ENCODE measurements around the gene RND3. TPM values are rescaled to one million over a fixed set of nuclear protein-coding genes. Genes with fewer than 3 reads are reported as not detected.

RND3 gene
- total RNA-seq, 1 experiment from 2014 or later, result 178 TPM

GRCh38 chr2:150466741-150467620, 20.5 kb downstream of the RND3 start:
- peak in 1 of 2 experiments; percentile 64 for DNase-seq (ENCODE audit: low read depth in 1 of 2, low spot score in 2 of 2)
- H3K4me3 ChIP-seq, result no peak overlapping the region

GRCh38 chr2:150465703-150466569, 21.5 kb downstream of the RND3 start:
- H3K4me3 ChIP-seq, result no peak overlapping the region

More at GRCh38 chr2:150466741-150467620, 20.5 kb downstream of the RND3 start:
- Histone ChIP-seq H3K36me3 (peaks cover 50% of the 10 kb centered on the region), H3K27me3 (replicated peaks) (no peaks in the 10 kb centered on the region), H3K27ac (peak overlapping the region; percentile 12), H3K9me3 (replicated peaks) (no peaks in the 10 kb centered on the region), H3K4me1 (replicated peaks) (peaks cover 52% of the 10 kb centered on the region)

GRCh38 chr2:150464986-150465385, 22.5 kb downstream of the RND3 start:
- Histone ChIP-seq H3K4me3 (no peak overlapping the region), H3K27ac (no peak overlapping the region)

More at GRCh38 chr2:150465703-150466569, 21.5 kb downstream of the RND3 start:
- H3K27me3 ChIP-seq (replicated peaks), result no peaks in the 10 kb centered on the region
- peaks cover 39% of the 10 kb centered on the region for H3K36me3 ChIP-seq
- H3K4me1 ChIP-seq (replicated peaks), result peaks cover 44% of the 10 kb centered on the region
- H3K27ac ChIP-seq, result peak overlapping the region; percentile 12; the same call in 1 of the 2 replicates
- DNase-seq (ENCODE audit: low read depth in 1 of 2, low spot score in 2 of 2), result peak in 1 of 2 experiments; percentile 17
- no peaks in the 10 kb centered on the region for H3K9me3 ChIP-seq (replicated peaks)

GRCh38 chr2:150464270-150464669, 23.2 kb downstream of the RND3 start:
- Histone ChIP-seq H3K36me3 (peaks cover 23% of the 10 kb centered on the region), H3K4me3 (no peak overlapping the region), H3K27ac (no peak overlapping the region), H3K27me3 (replicated peaks) (no peaks in the 10 kb centered on the region), H3K9me3 (replicated peaks) (no peaks in the 10 kb centered on the region), H3K4me1 (replicated peaks) (peaks cover 33% of the 10 kb centered on the region)
- no peak for DNase-seq (ENCODE audit: low read depth in 1 of 2, low spot score in 2 of 2)

More at GRCh38 chr2:150464986-150465385, 22.5 kb downstream of the RND3 start:
- H3K9me3 ChIP-seq (replicated peaks), result no peaks in the 10 kb centered on the region
- peaks cover 38% of the 10 kb centered on the region for H3K4me1 ChIP-seq (replicated peaks)
- DNase-seq (ENCODE audit: low read depth in 1 of 2, low spot score in 2 of 2), result no peak
- no peaks in the 10 kb centered on the region for H3K27me3 ChIP-seq (replicated peaks)
- peaks cover 30% of the 10 kb centered on the region for H3K36me3 ChIP-seq

- DNase-seq (ENCODE audit: low read depth in 1 of 2, low spot score in 2 of 2), result no peak
- Histone ChIP-seq H3K27me3 (replicated peaks) (no peaks in the 10 kb centered on the region), H3K4me1 (replicated peaks) (peaks cover 18% of the 10 kb centered on the region), H3K9me3 (replicated peaks) (no peaks in the 10 kb centered on the region), H3K36me3 (peaks cover 8% of the 10 kb centered on the region), H3K4me3 (no peak overlapping the region), H3K27ac (no peak overlapping the region)
Observed at GRCh38 chr2:150462770-150463169, 24.7 kb downstream of the RND3 start.

- Histone ChIP-seq H3K27ac (no peak overlapping the region), H3K4me1 (replicated peaks) (no peaks in the 10 kb centered on the region), H3K4me3 (no peak overlapping the region), H3K27me3 (replicated peaks) (no peaks in the 10 kb centered on the region), H3K36me3 (no peaks in the 10 kb centered on the region), H3K9me3 (replicated peaks) (no peaks in the 10 kb centered on the region)
- DNase-seq (ENCODE audit: low read depth in 1 of 2, low spot score in 2 of 2), result no peak
Observed at GRCh38 chr2:150459281-150459680, 28.2 kb downstream of the RND3 start.

- H3K9me3 ChIP-seq (replicated peaks), result no peaks in the 10 kb centered on the region
- no peak overlapping the region for H3K4me3 ChIP-seq
- H3K27ac ChIP-seq, result no peak overlapping the region
- H3K27me3 ChIP-seq (replicated peaks), result no peaks in the 10 kb centered on the region
- H3K36me3 ChIP-seq, result no peaks in the 10 kb centered on the region
- H3K4me1 ChIP-seq (replicated peaks), result peaks cover 9% of the 10 kb centered on the region
- DNase-seq (ENCODE audit: low read depth in 1 of 2, low spot score in 2 of 2), result no peak
Observed at GRCh38 chr2:150450765-150451164, 36.7 kb downstream of the RND3 start.

GRCh38 chr2:150449856-150450255, 37.6 kb downstream of the RND3 start:
- no peaks in the 10 kb centered on the region for H3K27me3 ChIP-seq (replicated peaks)
- peaks cover 9% of the 10 kb centered on the region for H3K4me1 ChIP-seq (replicated peaks)
- no peak overlapping the region for H3K27ac ChIP-seq
- H3K4me3 ChIP-seq, result no peak overlapping the region
- H3K36me3 ChIP-seq, result no peaks in the 10 kb centered on the region
- H3K9me3 ChIP-seq (replicated peaks), result no peaks in the 10 kb centered on the region
- DNase-seq (ENCODE audit: low read depth in 1 of 2, low spot score in 2 of 2), result no peak

GRCh38 chr2:150445398-150445797, 42.1 kb downstream of the RND3 start:
- H3K27ac ChIP-seq, result no peak overlapping the region
- H3K4me1 ChIP-seq (replicated peaks), result peaks cover 9% of the 10 kb centered on the region
- H3K4me3 ChIP-seq, result no peak overlapping the region
- H3K27me3 ChIP-seq (replicated peaks), result no peaks in the 10 kb centered on the region
- H3K9me3 ChIP-seq (replicated peaks), result no peaks in the 10 kb centered on the region
- H3K36me3 ChIP-seq, result no peaks in the 10 kb centered on the region
- DNase-seq (ENCODE audit: low read depth in 1 of 2, low spot score in 2 of 2), result no peak

- Histone ChIP-seq H3K4me3 (no peak overlapping the region), H3K27me3 (replicated peaks) (no peaks in the 10 kb centered on the region), H3K27ac (no peak overlapping the region), H3K4me1 (replicated peaks) (no peaks in the 10 kb centered on the region), H3K9me3 (replicated peaks) (no peaks in the 10 kb centered on the region), H3K36me3 (no peaks in the 10 kb centered on the region)
- no peak for DNase-seq (ENCODE audit: low read depth in 1 of 2, low spot score in 2 of 2)
Observed at GRCh38 chr2:150442484-150442883, 45.0 kb downstream of the RND3 start.

GRCh38 chr2:150441784-150442183, 45.7 kb downstream of the RND3 start:
- Histone ChIP-seq H3K4me1 (replicated peaks) (no peaks in the 10 kb centered on the region), H3K4me3 (no peak overlapping the region), H3K9me3 (replicated peaks) (no peaks in the 10 kb centered on the region), H3K36me3 (no peaks in the 10 kb centered on the region), H3K27me3 (replicated peaks) (no peaks in the 10 kb centered on the region), H3K27ac (no peak overlapping the region)
- no peak for DNase-seq (ENCODE audit: low read depth in 1 of 2, low spot score in 2 of 2)

GRCh38 chr2:150441226-150441625, 46.2 kb downstream of the RND3 start:
- Histone ChIP-seq H3K27ac (no peak overlapping the region), H3K9me3 (replicated peaks) (no peaks in the 10 kb centered on the region), H3K4me3 (no peak overlapping the region), H3K27me3 (replicated peaks) (no peaks in the 10 kb centered on the region), H3K36me3 (no peaks in the 10 kb centered on the region), H3K4me1 (replicated peaks) (no peaks in the 10 kb centered on the region)
- no peak for DNase-seq (ENCODE audit: low read depth in 1 of 2, low spot score in 2 of 2)

- H3K27ac ChIP-seq, result no peak overlapping the region
- H3K9me3 ChIP-seq (replicated peaks), result no peaks in the 10 kb centered on the region
- DNase-seq (ENCODE audit: low read depth in 1 of 2, low spot score in 2 of 2), result no peak
- no peaks in the 10 kb centered on the region for H3K27me3 ChIP-seq (replicated peaks)
- H3K4me3 ChIP-seq, result no peak overlapping the region
- H3K4me1 ChIP-seq (replicated peaks), result no peaks in the 10 kb centered on the region
- H3K36me3 ChIP-seq, result no peaks in the 10 kb centered on the region
Observed at GRCh38 chr2:150438654-150439053, 48.8 kb downstream of the RND3 start.

GRCh38 chr2:150438041-150438440, 49.4 kb downstream of the RND3 start:
- Histone ChIP-seq H3K27ac (no peak overlapping the region), H3K27me3 (replicated peaks) (no peaks in the 10 kb centered on the region), H3K4me3 (no peak overlapping the region), H3K36me3 (no peaks in the 10 kb centered on the region), H3K9me3 (replicated peaks) (no peaks in the 10 kb centered on the region), H3K4me1 (replicated peaks) (peaks cover 2% of the 10 kb centered on the region)
- DNase-seq (ENCODE audit: low read depth in 1 of 2, low spot score in 2 of 2), result no peak

All from SJSA1 (cell line).